ENCODE data around the gene ST6GALNAC3.
"Not testable (repeated sequence)": the region's sequence is repeated elsewhere in the genome, so short reads cannot be mapped to it uniquely, and the experiment has no call there.

The ST6GALNAC3 gene

DNA sequence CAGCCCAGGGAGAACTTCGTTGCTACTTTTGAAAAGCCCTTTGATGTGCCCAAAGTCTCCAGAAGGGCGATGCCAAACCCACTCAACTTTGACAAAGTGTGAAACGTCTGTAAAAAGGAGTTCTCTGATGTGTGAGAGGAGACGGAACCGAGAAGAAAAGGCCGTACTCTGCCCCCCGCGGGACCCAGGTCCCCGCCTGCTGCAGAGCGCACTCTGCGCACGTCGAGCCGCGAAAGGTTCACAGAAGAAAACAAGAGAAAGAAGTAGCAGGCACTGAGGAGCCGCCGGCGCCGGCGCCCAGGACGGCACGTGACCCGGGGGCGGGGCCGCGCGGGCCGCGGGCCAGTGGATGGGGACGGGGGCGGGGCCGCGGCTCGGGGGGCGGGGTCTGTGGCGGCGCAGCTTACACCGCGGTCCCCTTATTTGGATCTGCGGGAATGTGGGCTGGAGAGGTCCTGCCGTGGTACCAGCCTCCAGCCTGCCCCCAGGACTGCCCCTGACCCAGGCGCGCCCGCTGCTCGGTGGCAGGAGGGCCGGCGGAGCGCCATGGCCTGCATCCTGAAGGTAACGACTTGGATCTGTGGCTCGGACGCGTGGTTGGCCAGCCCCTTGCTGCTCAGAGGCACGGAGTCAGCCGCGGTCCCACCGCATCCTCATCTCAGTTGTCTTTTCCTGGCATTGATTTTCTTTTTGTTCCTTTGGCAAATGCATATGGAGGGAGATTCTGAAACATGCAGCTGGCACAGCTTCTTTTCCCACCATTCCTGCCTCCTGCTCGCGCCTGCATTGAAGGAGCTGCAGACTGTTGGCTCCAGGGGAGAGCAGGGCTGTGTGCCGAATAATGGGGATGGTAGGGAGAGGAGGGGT, at the start of gene ST6GALNAC3:
TSS of gene ST6GALNAC3 (plus strand) at position 426 of the 867 bp plus-strand sequence.
- DNase-seq (ENCODE audit: low read depth): no peak

DNA sequence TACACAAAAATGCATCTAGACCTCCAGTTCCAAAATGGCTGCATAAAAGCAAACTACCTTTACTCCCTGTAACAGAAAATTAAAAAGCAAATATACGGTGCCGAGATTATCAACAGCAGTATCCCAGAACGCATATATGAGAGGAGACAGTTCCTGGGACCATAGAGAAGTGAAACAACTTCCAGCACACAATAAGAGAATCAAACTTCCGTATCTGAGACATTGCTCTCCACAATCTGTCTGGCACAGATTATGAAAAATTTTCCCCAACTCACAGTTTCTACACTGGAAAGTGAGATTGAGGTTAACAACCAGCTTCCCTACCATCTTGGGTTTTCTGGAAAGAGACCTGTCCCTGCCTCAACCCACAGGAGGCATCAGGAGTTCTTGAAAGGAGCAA, 47.2 kb upstream of the ST6GALNAC3 start:
- DNase-seq (ENCODE audit: low read depth): no peak

DNA sequence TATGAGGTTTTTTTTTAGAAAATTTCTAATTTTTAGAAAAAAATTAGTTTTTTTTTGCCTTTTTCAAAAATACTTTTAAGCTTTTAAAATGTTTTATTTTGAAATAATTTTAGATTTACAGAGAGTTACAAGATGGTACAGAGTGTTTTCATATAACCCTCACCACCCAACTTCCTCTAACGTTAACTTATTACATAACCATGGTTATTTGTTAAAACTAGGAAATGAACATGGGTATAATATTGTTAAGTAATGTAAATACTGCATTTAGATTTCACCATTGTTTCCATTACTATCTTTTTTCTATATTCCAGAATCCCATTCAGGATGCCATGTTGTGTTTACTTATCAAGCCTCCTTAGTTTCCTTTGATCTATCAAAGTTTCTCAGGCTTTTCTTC, 45.2 kb upstream of the ST6GALNAC3 start:
- DNase-seq (ENCODE audit: low read depth): no peak

DNA sequence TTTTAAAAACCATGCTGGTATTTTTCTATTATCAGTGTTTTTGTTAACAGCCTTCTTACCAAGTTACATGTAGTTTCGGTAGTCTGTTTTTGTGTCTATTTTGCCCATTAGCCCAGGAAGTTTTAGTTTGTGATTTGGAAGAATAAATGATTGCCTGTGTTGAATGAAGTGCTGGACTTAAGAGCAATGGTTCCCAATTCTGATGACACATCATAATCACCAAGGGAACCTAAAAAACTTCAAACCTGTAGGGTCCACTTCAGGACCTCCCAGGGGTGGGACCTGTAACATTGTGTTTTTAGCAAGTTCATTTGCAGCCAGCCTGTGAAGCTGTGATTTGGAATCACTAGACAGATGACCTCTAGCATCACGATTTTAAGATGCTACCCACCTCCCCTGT, 43.0 kb upstream of the ST6GALNAC3 start:
- no peak for DNase-seq (ENCODE audit: low read depth)

DNA sequence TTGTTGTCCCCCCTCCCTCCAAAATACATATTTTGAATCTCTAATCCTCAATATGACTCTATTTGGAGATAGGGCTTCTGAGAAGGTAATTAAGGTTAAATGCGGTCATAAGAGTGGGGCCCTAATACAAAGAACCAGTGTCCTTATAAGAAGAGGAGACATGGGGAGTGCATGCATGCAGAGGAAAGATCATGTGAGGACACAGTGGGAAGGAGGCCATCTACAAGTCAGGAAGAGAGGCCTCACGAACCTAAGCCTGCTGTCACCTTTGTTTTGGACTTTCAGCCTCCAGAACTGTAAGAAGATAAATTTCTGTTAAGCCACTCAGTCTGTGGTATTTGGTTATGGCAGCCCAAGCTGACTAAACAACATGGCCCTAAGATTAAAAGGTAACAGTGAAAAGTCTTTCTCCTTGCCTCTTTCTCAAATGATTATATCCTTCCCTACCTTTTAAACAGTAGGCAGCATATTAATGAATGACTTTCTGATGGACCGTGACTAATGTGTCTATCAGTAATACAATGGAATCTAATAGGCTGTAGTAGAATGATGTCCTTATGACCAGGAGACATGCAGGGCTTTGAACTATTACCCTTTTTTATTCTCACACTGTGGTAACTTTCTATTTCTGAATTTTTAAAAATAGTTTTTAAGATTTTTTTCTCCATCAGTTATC, 40.6 kb upstream of the ST6GALNAC3 start:
- DNase-seq (ENCODE audit: low read depth): no peak

DNA sequence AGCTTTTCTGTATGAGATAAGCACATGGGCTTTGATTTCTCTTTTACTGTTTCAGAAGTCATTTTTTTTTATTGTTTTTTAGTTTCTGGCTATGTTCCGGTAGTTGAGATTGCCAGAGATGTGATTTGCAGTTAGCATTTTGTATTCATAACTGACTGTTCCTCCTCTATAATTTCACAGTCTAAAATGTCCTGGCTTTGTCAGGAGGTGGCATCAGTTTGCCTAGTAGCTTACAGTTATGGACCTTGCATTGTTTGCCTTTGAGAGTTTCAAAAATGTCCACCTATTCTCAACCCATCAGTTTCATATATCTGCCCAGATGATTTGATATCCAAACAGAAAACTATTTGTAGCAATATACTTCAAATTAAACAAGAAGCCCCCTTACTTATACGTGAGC, 39.5 kb upstream of the ST6GALNAC3 start:
- no peak for DNase-seq (ENCODE audit: low read depth)

DNA sequence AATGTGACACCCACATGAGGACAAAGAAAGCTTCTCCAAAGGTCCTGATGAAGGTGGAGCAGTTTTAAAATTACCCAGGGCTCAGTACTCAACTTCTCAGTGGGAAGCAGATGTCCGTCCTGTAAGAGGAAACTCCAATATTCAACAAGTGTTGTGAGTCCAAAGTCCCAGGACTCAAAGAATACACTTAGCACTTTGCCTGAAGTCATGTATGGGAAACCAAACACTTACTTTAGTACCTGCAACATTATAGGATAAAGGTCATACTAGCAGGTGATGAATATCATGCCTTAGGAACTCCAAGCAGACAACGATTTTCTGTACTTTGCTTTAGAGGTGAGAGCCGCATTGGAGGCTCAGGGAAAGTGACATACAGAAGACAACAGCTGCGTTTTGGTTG, 37.2 kb upstream of the ST6GALNAC3 start:
- DNase-seq (ENCODE audit: low read depth): no peak

DNA sequence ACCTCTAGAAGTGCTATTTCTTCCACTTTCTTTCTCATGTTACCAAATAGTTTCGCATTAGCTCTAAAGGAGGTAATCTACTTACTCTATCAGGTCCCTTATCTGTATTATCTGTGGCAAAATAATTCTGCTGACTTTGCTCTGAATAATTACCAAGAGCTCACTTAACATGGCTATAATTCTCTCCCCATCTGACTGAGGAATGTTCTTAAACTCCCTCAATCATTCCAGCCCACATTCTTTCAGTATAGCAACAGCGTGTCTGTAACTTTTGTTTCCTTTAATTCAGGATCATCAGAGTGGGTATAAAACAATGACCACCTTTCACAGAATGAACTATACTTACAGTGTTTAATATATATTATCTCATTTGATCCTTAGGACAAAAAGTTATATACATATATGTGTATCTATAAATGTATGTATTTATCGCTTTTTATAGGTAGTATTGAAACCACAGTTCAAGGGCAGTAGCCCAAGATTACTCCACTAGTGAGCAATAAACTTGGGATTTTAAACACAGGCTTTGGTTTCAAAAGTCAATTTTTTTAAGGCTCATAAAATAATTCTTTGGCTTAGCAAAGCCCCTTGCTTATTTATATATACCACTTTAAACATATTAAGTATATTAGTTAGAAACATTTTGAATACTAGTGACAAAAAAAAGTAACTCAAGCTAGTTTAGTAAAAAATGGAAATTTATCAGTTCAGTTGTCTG, 36.1 kb upstream of the ST6GALNAC3 start:
- DNase-seq (ENCODE audit: low read depth): no peak

DNA sequence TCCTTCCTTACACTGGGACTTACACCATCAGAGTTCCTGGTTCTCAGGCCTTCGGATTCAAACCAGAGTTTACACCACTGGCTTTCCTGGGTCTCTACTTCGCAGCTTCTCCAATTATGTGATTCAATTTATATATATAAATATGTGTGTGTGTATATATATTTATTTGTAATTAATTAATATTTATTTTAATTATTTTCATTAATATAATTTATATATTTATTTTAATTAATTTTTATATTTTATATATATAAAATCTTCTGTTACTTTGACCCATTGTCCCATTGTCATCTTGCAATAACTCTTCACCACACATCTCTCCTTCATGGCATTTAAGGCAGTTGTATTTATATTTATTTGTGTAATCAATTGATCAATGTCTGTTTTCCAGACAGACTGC, 28.4 kb upstream of the ST6GALNAC3 start:
- DNase-seq (ENCODE audit: low read depth): no peak

DNA sequence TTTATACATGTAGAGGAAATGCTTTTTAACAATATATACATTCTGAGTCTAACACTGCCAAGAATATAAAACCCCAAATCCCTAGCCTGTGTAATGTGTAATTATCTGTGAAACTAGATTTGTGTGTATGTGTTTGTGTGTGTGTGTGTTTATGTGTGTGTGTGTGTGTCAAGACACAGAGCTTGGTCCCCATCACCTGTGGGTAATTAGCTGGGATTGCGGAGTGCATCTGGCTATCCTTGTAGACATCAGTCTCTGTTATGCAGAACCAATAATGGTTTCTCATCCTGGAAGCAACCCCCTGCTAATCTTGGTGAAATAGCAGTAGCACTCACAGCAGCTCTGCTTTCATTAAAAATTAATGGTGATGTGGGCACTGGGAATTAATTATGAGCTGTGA, 26.3 kb upstream of the ST6GALNAC3 start:
- DNase-seq (ENCODE audit: low read depth): no peak

DNA sequence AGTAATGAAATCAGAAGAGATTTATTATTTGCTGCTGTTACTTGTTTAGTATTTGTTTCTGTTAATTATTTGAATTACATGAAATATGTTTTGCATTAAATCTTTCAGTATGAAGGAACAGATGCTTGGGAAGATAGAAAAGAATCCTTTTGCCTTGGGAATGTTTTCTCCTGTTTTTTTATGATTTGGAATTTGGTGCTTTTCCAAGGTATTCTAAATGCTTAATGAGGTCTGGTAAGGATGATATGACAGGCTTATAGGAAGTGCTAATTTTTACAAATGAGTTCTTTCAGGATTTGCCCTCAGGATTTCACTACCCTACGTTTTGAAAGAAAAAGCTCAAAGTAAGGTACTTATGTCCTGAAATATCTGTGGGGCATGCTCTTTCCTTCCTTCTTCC, 25.6 kb upstream of the ST6GALNAC3 start:
- DNase-seq (ENCODE audit: low read depth): no peak

DNA sequence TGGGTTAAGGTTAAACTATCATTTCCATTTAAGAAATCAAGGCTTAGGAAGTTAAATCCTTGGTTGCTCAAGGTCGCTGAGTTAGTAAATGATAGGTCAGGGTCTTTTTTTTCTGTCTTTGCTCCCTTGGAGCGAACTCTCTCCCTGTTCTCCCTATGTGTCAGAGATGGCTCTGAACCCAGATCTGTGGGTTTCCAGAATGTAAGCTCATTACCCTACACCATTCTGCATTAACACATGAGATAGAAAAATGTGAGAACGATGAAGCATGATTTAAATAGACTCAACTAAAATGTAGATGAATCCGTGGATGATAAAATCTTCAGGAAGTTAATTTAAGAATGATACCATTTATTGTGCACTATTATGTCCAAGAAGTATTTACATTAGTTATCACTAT, 25.0 kb upstream of the ST6GALNAC3 start:
- no peak for DNase-seq (ENCODE audit: low read depth)

DNA sequence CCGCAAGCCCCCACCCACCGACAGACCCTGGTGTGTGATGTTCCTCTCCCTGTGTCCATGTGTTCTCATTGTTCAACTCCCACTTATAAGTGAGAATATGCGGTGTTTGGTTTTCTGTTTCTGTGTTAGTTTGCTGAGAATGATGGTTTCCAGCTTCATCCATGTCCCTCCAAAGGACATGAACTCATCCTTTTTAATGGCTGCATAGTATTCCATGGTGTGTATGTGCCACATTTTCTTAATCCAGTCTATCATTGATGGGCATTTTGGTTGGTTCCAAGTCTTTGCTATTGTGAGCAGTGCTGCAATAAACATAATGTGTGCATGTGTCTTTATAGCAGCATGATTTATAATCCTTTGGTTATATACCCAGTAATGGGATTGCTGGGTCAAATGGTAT, 24.5 kb upstream of the ST6GALNAC3 start:
- DNase-seq (ENCODE audit: low read depth): not testable (repeated sequence)

DNA sequence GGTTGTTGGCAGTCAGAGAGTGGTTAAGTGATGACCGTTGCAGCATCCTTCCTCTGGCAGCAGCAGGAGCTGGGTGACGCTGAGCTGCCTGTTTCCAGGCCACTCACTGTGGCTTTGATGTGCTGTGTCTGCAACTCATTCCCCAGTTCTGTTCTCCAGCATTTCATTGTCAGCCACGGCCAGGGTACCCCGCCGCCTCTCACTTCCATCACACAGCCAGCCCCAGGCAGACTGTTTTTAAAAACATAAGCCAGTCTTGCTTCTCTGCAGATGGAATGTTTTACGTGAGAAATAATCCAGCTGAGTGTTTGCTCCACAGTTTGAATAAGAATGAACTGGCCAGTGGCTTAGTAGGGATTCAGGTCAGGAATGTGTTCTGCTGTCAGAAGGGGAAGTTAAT, 21.5 kb upstream of the ST6GALNAC3 start:
- DNase-seq (ENCODE audit: low read depth): no peak

DNA sequence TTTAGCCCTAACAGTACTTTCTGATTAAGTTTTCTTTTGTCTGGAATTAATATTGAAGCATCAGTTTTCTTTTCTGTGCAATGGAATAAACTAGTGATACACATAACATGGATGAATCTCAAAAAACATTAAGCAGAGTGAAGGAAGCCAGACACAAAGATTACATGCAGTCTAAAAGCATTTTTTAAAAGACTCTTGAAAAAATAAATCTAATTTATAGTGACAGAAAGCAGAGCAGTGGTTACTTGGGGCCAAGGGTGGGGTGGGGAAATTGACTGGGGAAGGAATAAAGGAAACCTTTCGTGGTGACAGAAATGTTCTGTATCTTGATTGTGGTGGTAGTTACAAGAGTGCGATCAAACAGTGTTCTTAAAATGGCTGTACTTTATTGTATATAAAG, 20.2 kb upstream of the ST6GALNAC3 start:
- no peak for DNase-seq (ENCODE audit: low read depth)

DNA sequence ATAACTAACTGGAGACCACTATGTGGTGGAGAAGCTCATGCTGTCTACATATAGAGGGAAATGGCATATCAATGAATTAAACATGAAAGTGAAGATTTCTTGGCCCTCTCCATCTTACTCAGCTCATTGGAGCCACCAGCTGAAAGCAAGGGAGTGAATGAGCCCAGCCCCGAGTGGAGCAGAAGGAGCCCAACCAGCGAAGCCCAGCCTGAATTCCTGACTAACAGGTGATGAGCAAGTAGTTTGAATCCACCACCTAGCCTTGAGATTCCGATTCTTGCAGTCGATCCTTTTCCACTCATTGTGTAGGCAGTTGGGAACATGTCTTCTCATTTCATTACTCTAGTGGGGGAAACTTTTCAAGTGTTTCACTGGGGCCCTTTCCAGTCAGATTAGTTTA, 18.6 kb upstream of the ST6GALNAC3 start:
- no peak for DNase-seq (ENCODE audit: low read depth)

DNA sequence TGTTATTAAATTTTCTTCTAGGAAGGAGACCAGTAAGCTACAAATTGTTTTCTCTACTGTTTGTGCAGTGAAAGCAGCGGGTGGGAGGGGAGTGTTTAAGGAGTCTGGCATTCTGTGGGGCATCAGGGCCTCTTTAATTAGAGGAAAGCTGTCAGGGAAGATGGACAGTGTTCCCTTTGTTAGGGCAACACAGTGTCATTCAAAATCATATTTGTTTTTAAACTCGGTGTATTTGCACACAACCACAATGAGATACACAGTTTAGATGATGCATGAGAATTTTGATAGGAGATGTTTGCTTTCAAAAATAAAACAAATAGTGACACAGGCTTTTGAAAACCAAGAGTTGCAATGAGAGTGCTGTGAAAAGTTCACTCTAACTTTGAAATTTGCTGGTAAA, 15.1 kb upstream of the ST6GALNAC3 start:
- no peak for DNase-seq (ENCODE audit: low read depth)

DNA sequence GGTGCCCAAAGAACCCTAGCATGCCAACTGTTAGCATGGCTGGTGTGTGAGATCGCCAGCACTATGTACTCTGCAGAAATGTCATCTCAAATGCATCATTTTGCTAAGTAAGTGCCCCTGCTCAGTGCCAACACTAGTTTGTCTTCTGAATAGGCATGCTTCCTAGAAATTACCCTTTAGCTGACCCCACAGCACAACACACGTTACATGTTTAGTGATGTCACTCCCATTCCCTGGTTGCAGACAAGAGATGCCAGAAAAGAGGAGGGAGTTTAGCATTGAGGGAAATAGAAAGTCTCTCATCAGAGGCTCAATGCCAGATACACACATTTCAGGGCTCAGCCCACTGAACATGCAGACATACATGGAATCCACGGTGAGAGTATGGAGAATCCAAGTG, 9.3 kb upstream of the ST6GALNAC3 start:
- DNase-seq (ENCODE audit: low read depth): no peak

DNA sequence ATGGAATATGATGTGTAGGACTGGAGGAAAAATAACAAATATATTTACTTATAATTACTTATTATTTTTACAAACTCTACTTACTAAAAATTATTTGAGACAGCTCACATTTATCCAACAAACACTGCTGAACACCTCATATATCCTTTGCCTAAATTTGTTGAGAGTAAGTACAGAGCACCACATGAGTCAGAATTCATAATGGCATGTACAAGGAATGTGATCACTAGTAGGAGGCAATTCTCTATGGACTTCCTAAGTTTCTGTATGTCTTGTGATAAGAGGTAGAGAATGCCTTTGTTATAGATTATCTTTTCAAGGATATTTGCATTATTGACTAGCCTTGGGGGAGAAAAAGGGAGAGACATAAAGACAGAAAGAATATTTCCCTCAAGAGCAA, 8.2 kb upstream of the ST6GALNAC3 start:
- DNase-seq (ENCODE audit: low read depth): no peak

DNA sequence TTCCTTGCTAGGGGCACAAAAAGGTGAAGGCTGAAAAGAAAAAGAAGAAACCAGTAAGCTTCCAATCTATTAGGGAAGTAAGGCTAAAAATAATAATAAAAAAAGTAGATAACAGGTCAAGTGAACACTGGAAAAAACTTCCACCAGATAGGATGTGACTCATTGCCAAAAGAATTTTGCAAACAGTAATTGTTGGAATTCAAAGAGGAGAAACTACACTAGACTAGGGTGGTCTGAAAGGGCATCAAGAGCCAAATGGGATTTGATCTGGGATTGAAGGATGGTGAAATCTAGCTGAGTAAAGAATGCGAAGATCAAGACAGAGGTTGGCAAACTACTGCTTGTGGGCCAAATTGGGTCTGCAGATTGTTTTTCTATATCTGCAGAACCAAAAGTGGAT, 6.0 kb upstream of the ST6GALNAC3 start:
- no peak for DNase-seq (ENCODE audit: low read depth)

DNA sequence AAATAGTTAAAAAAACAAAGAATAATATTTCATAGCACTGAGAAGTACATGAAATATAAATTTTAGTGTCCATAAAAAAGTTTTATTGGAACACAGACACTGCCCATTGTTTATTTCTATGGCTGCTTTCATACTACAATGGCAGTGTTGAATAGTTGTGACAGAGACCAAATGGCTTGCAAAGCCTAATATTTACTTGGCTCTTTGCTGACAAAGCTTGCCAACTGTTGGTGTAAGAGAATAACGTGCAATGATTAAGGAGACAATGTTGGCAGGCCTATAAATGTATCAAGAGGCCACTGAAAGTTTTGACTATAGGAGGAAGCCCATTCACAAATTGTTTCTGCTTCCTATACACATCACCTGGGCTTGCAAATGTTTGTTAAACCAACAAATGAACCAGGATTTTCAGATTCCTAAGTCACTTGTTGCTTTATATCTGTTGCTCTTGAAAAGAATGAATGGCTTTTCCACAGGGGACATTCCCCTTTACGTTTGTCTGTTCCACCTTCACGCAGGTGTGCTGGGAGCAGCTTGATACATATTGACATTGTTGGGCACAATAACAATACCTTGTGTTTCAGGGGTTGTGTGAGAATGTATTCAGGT, 5.5 kb upstream of the ST6GALNAC3 start:
- no peak for DNase-seq (ENCODE audit: low read depth)

DNA sequence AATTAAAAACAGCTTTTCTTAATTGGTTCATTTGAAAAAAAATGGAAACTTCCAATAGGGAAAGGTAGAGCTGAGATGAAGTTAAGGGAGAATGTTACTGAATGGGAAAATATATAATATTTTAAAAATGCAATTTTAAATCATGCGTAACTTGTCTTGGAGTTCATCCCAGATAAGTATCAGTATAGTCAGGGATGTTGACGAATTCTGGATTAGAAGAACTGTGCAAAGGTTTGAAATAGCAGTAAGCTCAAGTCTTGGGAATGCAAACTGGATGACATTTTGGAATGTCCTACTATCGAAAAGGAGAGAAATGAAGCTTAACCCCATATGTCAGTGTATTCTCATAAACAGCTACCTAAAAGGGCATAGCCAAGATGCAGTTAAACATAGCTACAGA, 4.0 kb upstream of the ST6GALNAC3 start:
- no peak for DNase-seq (ENCODE audit: low read depth)

DNA sequence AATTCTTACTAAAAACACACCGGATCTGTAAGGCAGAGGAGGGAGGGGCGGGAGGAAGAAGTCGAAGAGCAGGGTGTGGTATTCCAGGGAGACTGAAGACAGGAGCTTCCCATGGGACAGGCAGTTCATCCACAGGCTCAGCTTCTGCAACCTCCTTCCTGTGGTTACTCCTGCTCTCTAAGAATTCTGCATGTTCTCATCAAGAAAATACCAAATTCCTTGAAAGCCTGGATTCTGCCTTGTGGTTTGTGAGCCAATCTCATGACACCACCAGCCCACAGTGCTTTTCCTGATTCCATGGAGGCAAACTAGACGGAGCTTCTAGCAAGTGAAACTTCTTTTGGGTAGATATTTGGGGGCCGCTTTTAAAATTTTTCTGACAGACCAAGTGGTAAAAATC, 1.1 kb upstream of the ST6GALNAC3 start:
- DNase-seq (ENCODE audit: low read depth): peak; percentile 44
